GM21786 (cell line): ENCODE results near the gene GEMIN7.

Experiments
- ATAC-seq: cut with Tn5 transposase; IDR thresholded peaks from one replicate; pipeline ENCODE4 v1.9.1; 2021; ENCODE audit not compliant: unreplicated experiment

GEMIN7 gene

GRCh38 chr19:45079063-45079910 lies at the start of gene GEMIN7:
GEMIN7 (plus strand) TSS chr19:45079260; CDS start chr19:45090115, 10,855 bp downstream.
- no peak for ATAC-seq

GRCh38 chr19:45030825-45031224 lies 48.2 kb upstream of the GEMIN7 start:
- ATAC-seq, result no peak

GRCh38 chr19:45032421-45032820 lies 46.6 kb upstream of the GEMIN7 start:
- no peak for ATAC-seq

GRCh38 chr19:45035755-45036154 lies 43.3 kb upstream of the GEMIN7 start:
- no peak for ATAC-seq

GRCh38 chr19:45037393-45038169 lies 41.5 kb upstream of the GEMIN7 start:
- no peak for ATAC-seq

- ATAC-seq, result peak; percentile 78
These were observed 39.8 kb upstream of the GEMIN7 start, which contains the start of gene CLASRP for GRCh38 chr19:45038931-45039893. CLASRP (plus strand) TSS chr19:45039045; CDS start chr19:45040213, 1,168 bp downstream.

GRCh38 chr19:45040059-45040771 lies 38.8 kb upstream of the GEMIN7 start:
- ATAC-seq, result no peak

GRCh38 chr19:45041125-45041524 lies 37.9 kb upstream of the GEMIN7 start:
- no peak for ATAC-seq

GRCh38 chr19:45045671-45046353 lies 33.2 kb upstream of the GEMIN7 start:
- no peak for ATAC-seq

GRCh38 chr19:45046355-45046754 lies 32.7 kb upstream of the GEMIN7 start:
- no peak for ATAC-seq

- no peak for ATAC-seq
These were observed 31.8 kb upstream of the GEMIN7 start for GRCh38 chr19:45047188-45047797.

GRCh38 chr19:45049073-45049736 lies 29.9 kb upstream of the GEMIN7 start:
- ATAC-seq, result no peak

- no peak for ATAC-seq
These were observed 29.0 kb upstream of the GEMIN7 start for GRCh38 chr19:45050036-45050435.

GRCh38 chr19:45051929-45052579 lies 27.0 kb upstream of the GEMIN7 start:
- no peak for ATAC-seq

- ATAC-seq, result no peak
These were observed 22.2 kb upstream of the GEMIN7 start for GRCh38 chr19:45056831-45057230.

GRCh38 chr19:45057444-45057843 lies 21.6 kb upstream of the GEMIN7 start:
- no peak for ATAC-seq

GRCh38 chr19:45058622-45059159 lies 20.4 kb upstream of the GEMIN7 start:
- no peak for ATAC-seq
